ENCODE measurements around the gene CLDN7.

The CLDN7 gene

DNA sequence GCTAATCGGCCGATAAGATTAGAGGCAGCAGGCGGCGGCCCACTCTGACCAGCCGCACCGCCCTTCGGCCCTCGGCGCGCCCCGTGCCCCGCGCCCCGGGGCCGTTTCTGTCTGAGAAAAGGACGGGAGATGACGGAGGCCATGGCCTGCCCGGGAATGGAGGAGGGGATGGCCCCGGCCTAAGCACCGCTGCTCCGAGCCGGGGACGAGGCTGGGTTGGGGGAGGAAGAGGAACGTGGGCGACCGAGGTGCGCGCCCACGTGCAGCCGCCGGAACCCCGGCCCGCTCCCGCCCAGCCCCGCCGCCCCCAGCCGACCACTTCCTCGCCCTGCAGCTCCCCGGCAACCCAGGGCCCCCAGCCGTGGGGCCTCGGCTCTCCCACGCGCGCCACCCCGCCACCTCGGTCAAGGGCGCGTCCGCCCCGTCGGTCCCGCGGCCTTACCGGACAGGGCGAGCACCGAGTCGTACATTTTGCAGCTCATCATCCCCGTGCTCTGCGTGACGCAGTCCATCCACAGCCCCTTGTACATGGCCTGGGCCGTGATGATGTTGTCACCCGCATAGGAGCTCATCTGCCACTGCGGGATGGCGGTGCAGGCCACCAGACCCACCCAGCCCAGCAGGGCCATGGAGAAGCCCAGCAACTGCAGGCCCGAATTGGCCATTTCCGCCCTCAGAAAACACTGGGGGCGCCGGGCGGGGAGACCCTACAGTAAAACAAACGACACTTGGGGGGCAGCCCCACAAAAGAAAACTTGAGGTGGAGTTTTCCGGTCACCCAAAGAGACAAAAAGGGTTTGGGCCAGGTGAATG lies 693 bp downstream of the CLDN7 start:
- peak overlapping the region; percentile 35 to 36 for H3K4me3 ChIP-seq (replicated peaks in 1 of 2; ENCODE audit: low read depth in 2 of 2, low read length in 2 of 2)
- no peak for DNase-seq (ENCODE audit: low read depth in 2 of 2)
- TF ChIP-seq, protein P1, sequence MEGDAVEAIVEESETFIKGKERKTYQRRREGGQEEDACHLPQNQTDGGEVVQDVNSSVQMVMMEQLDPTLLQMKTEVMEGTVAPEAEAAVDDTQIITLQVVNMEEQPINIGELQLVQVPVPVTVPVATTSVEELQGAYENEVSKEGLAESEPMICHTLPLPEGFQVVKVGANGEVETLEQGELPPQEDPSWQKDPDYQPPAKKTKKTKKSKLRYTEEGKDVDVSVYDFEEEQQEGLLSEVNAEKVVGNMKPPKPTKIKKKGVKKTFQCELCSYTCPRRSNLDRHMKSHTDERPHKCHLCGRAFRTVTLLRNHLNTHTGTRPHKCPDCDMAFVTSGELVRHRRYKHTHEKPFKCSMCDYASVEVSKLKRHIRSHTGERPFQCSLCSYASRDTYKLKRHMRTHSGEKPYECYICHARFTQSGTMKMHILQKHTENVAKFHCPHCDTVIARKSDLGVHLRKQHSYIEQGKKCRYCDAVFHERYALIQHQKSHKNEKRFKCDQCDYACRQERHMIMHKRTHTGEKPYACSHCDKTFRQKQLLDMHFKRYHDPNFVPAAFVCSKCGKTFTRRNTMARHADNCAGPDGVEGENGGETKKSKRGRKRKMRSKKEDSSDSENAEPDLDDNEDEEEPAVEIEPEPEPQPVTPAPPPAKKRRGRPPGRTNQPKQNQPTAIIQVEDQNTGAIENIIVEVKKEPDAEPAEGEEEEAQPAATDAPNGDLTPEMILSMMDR (IDR thresholded peaks at IDR 0.05; ENCODE audit: low read depth, low read length), result no peak

DNA sequence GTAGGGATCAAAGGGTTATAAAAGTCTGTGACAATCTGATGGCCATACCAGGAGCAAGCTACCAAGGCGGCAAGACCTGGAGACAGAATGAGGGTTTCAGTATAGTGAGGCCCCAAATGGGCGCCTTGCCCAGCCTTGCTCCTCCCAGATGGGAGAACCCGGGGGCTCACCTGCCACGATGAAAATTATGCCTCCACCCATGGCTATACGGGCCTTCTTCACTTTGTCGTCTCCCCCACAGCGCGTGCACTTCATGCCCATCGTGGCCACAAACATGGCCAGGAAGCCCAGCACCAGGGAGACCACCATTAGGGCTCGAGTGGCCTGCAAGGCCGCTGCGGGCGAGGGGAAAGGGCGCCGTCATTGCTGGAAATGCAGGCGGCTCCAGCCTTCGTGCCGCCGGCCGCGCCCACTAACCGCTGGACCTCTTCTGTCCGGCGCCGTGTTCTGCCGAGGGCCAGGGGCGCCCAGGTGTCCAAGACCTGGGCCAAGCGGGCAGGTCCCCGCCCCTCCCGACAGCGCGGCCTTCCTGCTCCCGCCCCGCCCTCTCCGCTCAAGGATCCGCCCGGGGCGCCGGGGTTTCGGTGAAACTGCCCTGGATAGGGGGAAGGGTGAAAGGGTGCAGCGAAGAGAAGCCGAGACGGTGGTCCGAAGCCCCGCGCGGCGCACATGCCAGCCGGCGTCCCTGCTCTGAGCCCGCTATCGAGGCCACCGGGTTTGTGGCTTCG lies 1.5 kb downstream of the CLDN7 start:
- TF ChIP-seq, protein P1 (IDR thresholded peaks at IDR 0.05; ENCODE audit: low read depth, low read length), result no peak
- no peak for DNase-seq (ENCODE audit: low read depth in 2 of 2)
- peak overlapping the region; percentile 35 to 36 for H3K4me3 ChIP-seq (replicated peaks in 1 of 2; ENCODE audit: low read depth in 2 of 2, low read length in 2 of 2)

- no peak overlapping the region for H3K4me3 ChIP-seq (replicated peaks in 1 of 2; ENCODE audit: low read depth in 2 of 2, low read length in 2 of 2)
- no peak for DNase-seq (ENCODE audit: low read depth in 2 of 2)
- TF ChIP-seq, protein P1 (IDR thresholded peaks at IDR 0.05; ENCODE audit: low read depth, low read length), result no peak
Measured at GRCh38 chr17:7260151-7260550, 2.1 kb downstream of the CLDN7 start.

DNA sequence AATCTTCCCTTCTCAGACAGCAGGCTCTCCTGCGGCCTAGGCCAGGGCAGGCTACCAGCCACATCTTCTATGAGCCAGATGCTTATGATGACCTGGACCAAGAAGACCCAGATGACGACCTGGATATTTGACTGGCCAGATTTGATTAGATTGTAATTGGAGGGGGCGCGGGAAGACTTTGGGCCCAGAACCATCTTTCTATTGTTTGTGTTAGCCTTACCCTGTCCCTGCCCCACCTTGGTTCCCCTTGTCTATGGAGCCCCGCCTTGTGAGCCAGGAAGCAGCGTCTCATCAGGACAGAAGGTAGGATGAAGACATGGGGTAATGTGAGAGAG lies 2.8 kb downstream of the CLDN7 start:
- TF ChIP-seq, protein P1 (IDR thresholded peaks at IDR 0.05; ENCODE audit: low read depth, low read length), result no peak
- no peak for DNase-seq (ENCODE audit: low read depth in 2 of 2)

DNA sequence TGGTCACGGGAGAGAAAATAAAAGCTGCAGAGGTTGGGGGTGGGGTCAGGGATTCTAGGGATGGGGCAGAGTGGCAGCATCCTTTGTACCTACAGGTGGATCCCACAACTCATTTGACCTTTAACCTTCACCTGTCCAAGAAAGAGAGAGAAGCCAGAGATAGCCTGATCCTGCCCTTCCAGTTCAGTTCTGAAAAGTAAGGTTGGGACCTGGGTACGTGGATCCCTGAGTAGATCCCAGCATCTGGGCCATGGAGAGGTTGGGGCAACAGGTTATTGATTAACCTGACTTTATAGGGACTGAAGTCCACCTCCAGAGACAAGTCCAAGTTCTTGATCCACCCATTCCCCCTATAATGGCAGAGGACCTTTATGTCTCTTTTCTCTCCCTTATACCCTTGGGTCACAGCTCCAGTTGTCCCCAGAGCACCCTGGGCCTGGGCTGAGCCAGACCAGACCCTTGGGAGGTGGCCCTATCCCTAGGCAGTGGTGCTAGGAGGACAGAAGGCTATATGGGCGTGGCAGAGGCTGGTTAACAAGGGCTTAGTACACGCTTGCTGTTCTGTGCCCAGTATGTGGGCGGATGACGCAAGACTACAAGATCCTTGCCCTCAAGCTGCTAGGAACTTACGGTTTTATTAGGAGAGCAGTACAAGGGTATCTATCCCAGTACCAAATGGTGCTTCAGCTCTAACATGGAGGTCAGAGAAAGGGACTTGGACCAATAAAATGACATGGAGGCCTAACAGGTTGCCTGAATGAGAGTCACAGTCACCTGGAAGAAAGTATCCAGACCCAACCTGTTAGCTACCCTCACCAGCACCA lies 3.3 kb downstream of the CLDN7 start:
- DNase-seq (ENCODE audit: low read depth in 2 of 2), result peak; percentile 41 to 73
- H3K4me3 ChIP-seq (replicated peaks in 1 of 2; ENCODE audit: low read depth in 2 of 2, low read length in 2 of 2), result no peak overlapping the region

More for the DNA sequence above, 2.8 kb downstream of the CLDN7 start:
- no peak overlapping the region for H3K4me3 ChIP-seq (replicated peaks in 1 of 2; ENCODE audit: low read depth in 2 of 2, low read length in 2 of 2)

More for the DNA sequence above, 3.3 kb downstream of the CLDN7 start:
- TF ChIP-seq, protein P1 (IDR thresholded peaks at IDR 0.05; ENCODE audit: low read depth, low read length), result no peak

Measured in cardiac fibroblast (primary cell).